ENCODE data around the gene PEBP1.

The PEBP1 gene

GRCh38 chr12:118193958-118194357 lies 58.0 kb downstream of the PEBP1 start:
- no peak for DNase-seq (ENCODE audit: low read depth)
